HG03108 (cell line): ENCODE results near the gene SLCO3A1.

Experiments
- ATAC-seq: cut with Tn5 transposase; IDR thresholded peaks from one replicate; pipeline ENCODE4 v1.9.1; 2021; ENCODE audit warnings: moderate library complexity; ENCODE audit not compliant: unreplicated experiment

Gene SLCO3A1

DNA sequence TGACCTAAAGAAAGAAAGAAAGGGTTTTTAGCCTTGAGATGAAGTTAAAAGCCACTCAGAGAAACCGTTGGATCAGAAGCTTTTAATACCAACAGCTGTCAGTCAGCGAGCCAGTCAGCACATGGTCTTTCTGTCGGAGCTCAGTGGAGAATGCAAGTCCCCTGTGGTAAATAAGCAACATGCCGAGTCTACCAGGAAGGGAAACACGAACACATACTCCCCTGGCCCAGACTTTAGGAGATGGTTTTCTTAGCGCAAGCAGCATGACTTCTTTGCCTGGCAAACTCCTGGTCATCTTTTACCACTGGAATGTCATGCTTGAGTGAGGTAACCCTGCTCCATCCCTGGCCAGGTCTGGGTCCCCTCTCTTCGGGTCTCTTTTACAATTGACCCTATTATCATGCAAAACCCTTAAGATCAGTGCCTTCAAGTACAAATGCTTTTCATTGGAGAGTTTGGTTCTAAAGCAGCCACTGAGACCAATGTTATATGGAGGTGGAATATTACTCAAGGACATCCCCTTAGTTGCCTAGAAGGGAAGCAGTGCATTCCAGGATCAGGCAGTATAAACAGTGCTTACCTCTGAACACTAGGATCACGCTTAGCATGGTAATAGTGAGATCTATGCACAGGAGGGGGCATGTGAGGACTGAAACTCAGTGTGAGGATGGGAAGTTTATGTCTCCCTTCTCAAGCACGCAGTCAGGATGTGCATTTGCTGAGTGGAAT lies 28.2 kb downstream of the SLCO3A1 start:
- no peak for ATAC-seq

DNA sequence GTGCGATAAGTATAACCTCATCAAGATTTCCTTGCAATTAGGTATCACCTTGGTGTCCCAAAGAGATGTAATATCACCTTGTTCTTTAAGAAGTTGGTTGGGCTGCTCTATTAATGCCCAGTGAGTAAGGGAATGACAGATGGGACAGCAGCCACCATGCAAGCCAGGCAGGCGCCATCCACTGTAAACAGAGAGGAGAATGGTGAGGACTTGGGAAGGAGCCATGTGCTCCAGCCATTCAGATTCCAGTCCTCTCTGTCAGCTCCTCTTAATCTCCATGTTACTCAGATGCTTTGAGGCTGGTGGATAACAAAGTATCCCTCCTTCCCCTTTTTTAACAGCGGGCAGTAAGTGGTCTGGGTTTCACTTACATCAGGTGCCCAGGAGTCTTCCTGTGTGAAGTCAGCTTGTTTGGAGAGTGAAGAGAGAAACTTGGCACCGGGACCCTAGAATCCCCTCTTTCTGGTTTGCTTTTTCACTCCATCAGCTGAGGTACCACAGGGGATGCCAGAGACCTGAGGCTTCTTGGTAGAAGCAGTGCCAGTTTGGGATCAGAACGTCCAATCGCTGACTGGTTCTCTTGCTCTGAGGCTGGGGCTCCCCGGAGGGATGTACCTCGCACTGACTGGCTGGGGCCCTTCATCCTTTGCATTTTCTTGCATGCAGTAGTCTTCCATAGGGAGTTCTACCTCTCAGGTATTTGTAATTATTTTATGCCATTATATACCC lies 29.5 kb downstream of the SLCO3A1 start:
- no peak for ATAC-seq

GRCh38 chr15:91884606-91885005 lies 31.1 kb downstream of the SLCO3A1 start:
- no peak for ATAC-seq

DNA sequence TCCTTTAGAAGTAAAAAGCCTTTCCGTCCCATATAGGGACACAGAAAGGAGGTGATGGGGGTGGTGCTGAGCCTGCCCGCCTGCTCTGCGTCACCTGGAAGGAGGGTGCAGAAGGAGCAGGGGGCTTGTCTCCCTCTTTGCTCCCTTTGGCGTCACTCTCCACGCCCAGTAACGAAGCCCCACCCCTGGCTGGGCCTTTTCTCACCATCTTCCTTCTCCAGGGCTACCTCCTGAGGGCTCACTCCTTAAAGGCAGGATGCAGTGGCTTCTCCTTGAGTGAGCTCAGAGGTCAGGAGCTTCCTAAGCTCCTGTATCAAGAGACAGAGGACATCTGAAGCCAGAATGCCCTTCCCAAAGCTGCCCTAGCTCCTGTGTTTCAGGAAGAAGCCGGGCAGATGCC lies 31.5 kb downstream of the SLCO3A1 start:
- ATAC-seq: no peak

GRCh38 chr15:91885714-91886270 lies 32.3 kb downstream of the SLCO3A1 start:
- no peak for ATAC-seq

GRCh38 chr15:91886878-91887277 lies 33.4 kb downstream of the SLCO3A1 start:
- no peak for ATAC-seq

DNA sequence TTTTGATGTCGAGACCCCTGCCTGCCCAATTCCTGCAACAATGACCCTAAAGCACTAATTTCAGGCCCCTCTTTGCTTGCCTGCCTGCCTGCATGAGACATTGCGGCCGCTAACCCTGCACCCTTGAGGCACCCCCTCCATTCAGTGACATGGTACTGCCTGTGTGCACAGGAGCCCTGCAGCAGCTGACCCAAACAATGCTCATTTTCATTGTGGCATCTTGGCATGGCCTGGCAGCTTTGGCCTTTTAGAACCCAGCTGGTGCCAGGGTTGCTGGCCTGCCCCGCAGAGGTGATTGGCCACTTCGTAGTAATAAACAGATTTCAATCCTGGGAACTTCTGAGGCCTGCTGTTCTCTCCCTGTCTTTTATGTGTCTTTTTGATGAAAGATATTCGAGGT lies 33.8 kb downstream of the SLCO3A1 start:
- no peak for ATAC-seq

DNA sequence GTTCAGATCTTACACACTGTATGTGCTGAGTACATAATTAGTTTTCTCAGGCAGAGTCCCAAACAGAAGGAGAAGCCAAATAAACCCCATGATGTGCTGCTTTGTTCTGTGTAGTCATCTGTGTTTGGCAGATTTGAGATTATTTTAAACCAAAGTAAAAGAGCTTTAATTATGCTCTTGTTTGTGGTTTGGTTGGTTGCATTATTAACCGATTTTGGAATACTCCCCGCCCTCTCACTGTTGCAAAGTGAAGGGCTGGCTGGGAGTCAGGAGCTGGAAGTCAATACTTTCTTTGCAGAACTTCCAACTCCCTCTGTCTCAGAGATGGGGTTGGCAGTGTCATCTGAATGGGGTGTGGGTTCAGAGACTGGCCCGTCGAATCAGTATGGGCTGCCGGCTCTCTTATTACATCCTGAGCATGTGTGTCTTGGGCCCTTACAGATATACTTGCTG lies 34.4 kb downstream of the SLCO3A1 start:
- ATAC-seq: no peak

- no peak for ATAC-seq
These were observed 35.8 kb downstream of the SLCO3A1 start for GRCh38 chr15:91889111-91889815.

DNA sequence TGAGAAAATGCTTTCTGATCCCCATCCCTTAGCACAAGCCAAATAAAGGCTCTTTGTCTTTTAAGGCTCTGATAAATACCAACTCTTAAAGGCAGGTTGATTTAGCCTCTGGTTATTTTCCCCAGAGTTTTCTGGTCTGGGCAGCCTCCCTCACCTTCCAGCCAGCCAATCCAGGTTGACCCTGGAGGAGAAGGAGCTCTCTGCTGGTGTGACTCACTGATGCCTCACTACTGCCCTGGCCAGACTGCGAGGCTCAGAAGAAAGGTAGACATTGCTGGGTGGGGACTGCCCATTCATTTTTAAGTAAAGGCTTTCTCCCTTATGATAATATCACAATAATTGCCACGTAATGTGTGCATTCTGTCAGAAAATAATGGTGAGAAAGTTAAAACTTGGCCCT lies 37.1 kb downstream of the SLCO3A1 start:
- ATAC-seq: no peak

GRCh38 chr15:91891101-91891500 lies 37.6 kb downstream of the SLCO3A1 start:
- ATAC-seq: no peak

- no peak for ATAC-seq
These were observed 38.4 kb downstream of the SLCO3A1 start for GRCh38 chr15:91891788-91892345.

GRCh38 chr15:91892436-91892835 lies 38.9 kb downstream of the SLCO3A1 start:
- ATAC-seq: no peak

DNA sequence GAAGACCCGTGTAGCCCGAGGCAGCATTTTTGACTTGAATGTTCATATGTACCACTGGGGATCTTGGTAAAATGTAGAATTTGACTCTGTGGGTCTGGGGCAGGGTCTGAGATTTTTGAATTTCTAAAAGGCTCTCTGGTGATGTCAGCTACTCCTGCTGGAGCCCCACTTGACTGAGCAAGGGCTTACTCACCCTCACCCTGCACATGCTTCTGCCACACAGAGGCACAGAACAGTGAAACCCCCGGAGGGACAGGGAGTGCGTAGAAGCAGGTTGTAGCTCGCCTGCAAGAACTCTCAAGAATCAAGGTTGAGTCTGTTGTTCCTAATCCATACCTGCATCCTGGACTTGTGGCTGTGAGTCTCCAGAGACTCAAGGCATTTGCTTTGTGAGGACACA lies 41.1 kb downstream of the SLCO3A1 start:
- ATAC-seq: no peak

DNA sequence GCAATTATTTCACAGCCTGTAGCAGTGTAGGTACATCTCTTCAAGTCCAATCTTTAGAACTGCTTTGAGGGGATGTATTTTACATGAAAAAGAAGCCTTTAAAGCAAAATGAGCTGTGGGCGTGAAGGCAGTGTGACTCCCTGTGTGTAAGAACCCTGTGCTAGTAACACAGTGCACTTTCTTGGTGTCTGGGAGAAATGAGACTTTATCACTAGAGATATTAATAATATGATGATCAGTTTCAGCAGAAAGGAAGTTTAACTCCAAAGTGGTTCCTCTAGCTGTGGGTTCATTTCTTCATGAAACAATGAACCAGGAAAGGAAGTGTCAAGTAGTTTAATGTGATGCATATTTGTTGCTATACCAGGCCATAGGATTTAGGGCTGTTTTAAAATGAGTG lies 41.5 kb downstream of the SLCO3A1 start:
- ATAC-seq: no peak

DNA sequence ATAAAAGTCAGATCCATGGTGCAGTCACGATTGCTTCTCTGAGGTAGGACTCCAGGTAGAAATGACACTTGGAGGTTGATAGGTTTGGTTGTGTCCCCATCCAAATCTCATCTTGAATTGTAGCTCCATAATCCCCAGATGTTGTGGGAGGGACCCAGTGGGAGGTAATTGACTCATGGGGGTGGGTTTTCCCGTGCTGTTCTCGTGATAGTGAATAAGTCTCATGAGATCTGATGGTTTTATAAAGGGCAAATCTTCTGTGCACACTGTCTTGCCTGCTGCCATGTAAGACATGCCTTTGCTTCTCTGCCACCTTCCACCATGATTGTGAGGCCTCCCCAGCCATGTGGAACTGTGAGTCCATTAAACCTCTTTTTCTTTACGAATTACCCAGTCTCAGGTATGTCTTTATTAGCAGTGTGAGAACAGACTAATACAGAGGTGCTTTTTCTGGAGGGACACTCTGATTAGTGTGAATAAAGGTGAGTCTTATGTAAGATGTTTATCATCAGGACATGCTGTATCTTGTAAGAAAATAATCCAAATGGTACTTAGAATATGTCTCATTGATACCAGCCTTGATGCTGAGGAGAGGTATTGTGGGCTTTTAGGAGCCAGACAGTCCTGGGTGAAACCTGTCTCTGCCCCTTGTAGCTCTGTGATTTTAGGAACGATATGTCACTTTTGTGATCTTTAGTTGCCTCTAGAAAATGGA lies 43.0 kb downstream of the SLCO3A1 start:
- no peak for ATAC-seq

GRCh38 chr15:91897585-91898372 lies 44.3 kb downstream of the SLCO3A1 start:
- no peak for ATAC-seq

DNA sequence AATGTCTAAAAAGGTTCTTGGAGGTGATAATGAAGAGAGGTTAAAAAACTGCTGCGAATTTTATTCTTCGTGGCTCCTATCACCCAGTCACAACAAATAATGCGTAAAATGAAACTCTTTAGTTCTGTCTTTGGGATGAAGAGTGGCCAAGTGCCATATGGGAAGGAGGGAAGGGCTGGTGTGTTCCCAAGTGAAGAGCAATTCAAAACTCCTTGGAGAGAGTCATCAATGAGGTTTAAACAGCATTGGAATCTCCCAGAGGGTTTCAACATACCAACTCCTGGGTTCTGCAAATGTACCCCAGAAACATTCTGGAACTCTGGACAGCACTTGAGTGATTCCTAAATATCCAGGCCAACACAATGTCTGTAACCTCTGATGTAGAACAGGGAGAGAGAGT lies 45.3 kb downstream of the SLCO3A1 start:
- no peak for ATAC-seq

- no peak for ATAC-seq
These were observed 51.4 kb downstream of the SLCO3A1 start for GRCh38 chr15:91904942-91905341.

DNA sequence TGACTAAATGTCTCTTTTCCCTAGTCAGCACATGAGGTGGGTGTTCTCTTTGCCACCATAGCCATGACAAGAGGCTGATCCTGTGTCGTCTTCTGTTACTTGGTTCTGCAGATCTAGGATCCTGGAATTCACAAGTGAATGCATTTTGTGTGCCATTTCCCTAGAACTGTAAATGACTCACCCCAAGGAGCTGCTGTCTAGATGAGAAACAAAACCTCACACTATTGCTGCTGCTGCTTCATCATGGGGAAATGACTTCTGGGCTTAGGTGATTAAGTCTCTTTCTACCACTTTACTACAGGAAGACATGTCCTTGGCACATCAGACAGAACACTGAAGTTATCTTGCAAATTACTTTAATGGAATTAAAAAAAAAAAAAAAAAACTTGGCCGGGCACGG lies 54.9 kb downstream of the SLCO3A1 start:
- ATAC-seq: no peak
